Panc1 (cell line): ENCODE data around the gene NDUFAF2.

Experiments
- POLR2AphosphoS5 ChIP-seq: IDR thresholded peaks from 2 replicates; pipeline ENCODE4 v1.6.1; 2012; ENCODE audit warnings: mild to moderate bottlenecking, low read depth, low read length, moderate library complexity
- REST ChIP-seq, 2 experiments: IDR thresholded peaks; 2 replicates each; pipeline ENCODE4 v1.6.1; 2011 to 2012; ENCODE audit warnings: low read depth in 2 of 2, control low read depth in 1 of 2, low read length in 1 of 2, mild to moderate bottlenecking in 1 of 2, moderate library complexity in 1 of 2; ENCODE audit not compliant: insufficient read depth in 1 of 2
- TF ChIP-seq, protein P1 (sequence below): fragments of 450-650 bp; IDR thresholded peaks from 2 replicates; pipeline ENCODE4 v1.5.1; 2017; ENCODE audit warnings: mild to moderate bottlenecking

GRCh38 chr5:61069150-61069549, 124.1 kb downstream of the NDUFAF2 start:
- TF ChIP-seq, protein P1, sequence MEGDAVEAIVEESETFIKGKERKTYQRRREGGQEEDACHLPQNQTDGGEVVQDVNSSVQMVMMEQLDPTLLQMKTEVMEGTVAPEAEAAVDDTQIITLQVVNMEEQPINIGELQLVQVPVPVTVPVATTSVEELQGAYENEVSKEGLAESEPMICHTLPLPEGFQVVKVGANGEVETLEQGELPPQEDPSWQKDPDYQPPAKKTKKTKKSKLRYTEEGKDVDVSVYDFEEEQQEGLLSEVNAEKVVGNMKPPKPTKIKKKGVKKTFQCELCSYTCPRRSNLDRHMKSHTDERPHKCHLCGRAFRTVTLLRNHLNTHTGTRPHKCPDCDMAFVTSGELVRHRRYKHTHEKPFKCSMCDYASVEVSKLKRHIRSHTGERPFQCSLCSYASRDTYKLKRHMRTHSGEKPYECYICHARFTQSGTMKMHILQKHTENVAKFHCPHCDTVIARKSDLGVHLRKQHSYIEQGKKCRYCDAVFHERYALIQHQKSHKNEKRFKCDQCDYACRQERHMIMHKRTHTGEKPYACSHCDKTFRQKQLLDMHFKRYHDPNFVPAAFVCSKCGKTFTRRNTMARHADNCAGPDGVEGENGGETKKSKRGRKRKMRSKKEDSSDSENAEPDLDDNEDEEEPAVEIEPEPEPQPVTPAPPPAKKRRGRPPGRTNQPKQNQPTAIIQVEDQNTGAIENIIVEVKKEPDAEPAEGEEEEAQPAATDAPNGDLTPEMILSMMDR: no peak
- no peak for TF ChIP-seq REST (IDR thresholded peaks at IDR 0.05; ENCODE audit: insufficient read depth in 1 of 2, low read depth in 2 of 2, low read length in 1 of 2)
- no peak for TF ChIP-seq POLR2AphosphoS5
